Ecto neural progenitor cell (in vitro differentiated cells): Measurements from ENCODE around the gene DEF6.
"Not testable (repeated sequence)": the region's sequence is repeated elsewhere in the genome, so short reads cannot be mapped to it uniquely, and the experiment has no call there.

Experiments used
- DNase-seq: peaks from one replicate; pipeline ENCODE4 v3.0.0-alpha.2; 2018; ENCODE audit warnings: low spot score

Gene DEF6

DNA sequence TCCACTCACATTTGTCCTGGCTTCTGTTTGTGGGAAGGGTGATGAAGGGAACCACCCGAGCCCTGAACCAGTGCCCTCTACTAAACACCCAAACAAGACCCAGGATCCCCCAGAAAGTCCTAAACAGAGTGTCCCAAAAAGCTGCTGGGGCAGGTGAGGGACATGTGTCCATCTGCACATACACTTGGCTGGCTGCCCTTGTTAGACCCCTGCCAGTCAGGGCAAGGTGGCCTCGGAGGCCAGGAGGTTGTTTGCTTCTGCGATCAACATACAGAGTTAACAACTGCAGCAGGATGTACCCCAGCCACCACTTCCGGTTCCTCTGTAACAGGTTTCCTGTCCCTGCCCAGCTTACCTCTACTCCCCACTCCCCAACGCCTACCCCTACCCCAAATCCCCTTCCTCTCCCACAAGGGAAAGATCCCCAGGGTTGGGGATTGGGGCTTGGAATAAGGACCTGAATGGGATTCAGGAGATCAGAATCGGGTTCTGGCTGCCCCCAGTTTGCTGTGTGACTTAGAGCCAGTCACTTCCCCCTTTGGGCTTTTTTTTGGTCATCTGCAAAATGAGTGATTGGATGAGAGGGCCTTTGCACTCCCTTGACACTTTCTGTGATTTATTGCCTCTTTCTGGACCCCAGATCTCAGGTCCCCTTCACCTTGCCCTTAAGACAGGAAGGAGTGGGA lies 13.9 kb downstream of the DEF6 start:
- DNase-seq: peak; percentile 24

DNA sequence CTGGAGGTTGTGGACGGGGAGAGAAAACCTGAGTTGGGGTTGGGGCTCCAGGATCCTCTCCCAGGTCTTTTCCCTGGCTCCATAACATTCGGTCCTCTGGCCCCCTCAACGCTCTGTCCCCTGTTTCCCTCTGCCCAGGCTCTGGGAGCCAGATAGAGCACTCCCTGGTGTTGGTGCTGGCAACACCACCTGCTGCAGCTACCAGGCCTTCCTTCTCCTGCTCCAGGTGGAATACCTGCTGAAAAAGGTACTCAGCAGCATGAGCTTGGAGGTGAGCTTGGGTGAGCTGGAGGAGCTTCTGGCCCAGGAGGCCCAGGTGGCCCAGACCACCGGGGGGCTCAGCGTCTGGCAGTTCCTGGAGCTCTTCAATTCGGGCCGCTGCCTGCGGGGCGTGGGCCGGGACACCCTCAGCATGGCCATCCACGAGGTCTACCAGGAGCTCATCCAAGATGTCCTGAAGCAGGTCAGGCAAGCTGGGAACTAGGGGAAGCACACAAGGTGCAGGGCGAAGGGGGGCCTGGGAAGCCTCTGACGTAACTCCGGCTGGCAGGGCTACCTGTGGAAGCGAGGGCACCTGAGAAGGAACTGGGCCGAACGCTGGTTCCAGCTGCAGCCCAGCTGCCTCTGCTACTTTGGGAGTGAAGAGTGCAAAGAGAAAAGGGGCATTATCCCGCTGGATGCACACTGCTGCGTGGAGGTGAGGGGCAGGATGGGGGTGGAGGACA lies 14.6 kb downstream of the DEF6 start:
- peak; percentile 37 for DNase-seq

GRCh38 chr6:35312807-35313206 lies 15.2 kb downstream of the DEF6 start:
- DNase-seq: no peak

- DNase-seq: peak; percentile 69
Measured at GRCh38 chr6:35317483-35318195, 20.0 kb downstream of the DEF6 start.

- peak; percentile 97 for DNase-seq
Measured at GRCh38 chr6:35318196-35319171, 20.9 kb downstream of the DEF6 start.

DNA sequence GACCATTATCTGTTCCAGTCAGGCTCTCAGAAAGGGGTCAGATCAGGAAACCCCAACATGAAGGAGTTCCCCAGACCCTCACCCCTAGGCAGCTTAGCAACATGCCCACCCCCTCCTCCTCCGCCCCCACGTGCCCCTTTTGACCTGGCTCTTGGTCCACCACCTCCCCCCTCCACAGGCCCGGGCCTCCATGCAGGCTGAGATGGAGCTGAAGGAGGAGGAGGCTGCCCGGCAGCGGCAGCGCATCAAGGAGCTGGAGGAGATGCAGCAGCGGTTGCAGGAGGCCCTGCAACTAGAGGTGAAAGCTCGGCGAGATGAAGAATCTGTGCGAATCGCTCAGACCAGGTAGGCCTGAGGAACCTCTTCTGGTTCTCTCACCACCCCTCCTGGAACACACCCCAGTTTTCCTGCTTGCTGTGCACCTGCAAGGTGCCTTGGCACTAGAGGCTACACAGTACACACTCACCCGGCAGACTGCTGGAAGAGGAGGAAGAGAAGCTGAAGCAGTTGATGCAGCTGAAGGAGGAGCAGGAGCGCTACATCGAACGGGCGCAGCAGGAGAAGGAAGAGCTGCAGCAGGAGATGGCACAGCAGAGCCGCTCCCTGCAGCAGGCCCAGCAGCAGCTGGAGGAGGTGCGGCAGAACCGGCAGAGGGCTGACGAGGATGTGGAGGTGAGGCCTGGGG lies 21.9 kb downstream of the DEF6 start:
- DNase-seq: no peak

GRCh38 chr6:35320031-35320410 lies 22.4 kb downstream of the DEF6 start:
- no peak for DNase-seq

DNA sequence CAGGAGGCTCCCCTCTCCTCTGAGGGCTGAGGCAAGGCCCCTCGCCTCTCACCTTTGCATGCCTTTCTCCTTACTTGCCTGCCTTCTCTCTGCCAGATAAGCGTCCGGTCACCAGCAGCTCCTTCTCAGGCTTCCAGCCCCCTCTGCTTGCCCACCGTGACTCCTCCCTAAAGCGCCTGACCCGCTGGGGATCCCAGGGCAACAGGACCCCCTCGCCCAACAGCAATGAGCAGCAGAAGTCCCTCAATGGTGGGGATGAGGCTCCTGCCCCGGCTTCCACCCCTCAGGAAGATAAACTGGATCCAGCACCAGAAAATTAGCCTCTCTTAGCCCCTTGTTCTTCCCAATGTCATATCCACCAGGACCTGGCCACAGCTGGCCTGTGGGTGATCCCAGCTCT lies 23.5 kb downstream of the DEF6 start:
- no peak for DNase-seq

- peak; percentile 70 for DNase-seq
Measured at GRCh38 chr6:35327349-35328027, 29.9 kb downstream of the DEF6 start.

DNA sequence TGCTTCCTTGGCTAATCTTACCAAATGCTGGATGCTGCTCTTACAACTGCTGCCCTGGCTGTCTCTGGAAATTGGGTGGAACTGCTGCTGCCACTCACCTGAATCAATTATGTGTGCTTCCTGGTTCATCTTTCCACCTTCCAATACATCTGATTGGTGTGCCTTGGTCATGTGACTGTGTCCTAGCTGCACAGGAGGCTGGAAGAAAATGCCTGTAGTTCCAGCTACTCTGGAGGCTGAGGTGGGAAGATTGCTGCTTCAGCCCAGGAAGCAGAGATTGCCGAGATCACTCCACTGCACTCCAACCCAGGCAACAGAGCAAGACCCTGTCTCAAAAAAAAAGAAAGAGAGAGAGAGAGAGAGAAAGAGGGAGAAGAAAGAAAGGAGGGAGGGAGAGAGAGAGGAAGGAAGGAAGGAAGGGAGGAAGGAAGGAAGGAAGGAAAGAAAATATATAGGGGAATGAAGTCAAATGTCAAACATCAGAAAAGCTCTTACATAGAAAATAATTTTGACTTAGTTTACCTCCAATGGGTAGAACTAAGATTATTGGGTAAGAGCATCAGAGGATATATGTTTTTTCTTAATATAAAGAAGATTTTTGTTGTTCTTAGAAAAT lies 30.6 kb downstream of the DEF6 start:
- no peak for DNase-seq

DNA sequence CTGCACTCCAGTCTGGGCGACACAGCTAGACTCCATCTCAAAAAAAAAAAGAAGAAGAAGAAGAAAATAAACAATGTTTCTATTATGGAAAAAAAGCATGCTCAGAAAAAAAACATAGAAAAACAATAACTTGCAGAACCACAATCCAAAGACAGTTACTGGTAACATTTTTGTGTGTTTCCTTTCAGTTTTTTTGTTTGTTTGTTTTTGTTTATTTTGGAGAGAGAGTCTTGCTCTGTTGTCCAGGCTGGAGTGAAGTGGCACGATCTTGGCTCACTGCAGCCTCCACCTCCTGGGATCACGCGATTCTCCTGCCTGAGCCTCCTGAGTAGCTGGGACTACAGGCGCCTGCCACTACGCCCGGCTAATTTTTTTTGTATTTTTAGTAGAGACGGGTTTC lies 31.3 kb downstream of the DEF6 start:
- not testable (repeated sequence) for DNase-seq

GRCh38 chr6:35330541-35331119 lies 33.0 kb downstream of the DEF6 start:
- no peak for DNase-seq

DNA sequence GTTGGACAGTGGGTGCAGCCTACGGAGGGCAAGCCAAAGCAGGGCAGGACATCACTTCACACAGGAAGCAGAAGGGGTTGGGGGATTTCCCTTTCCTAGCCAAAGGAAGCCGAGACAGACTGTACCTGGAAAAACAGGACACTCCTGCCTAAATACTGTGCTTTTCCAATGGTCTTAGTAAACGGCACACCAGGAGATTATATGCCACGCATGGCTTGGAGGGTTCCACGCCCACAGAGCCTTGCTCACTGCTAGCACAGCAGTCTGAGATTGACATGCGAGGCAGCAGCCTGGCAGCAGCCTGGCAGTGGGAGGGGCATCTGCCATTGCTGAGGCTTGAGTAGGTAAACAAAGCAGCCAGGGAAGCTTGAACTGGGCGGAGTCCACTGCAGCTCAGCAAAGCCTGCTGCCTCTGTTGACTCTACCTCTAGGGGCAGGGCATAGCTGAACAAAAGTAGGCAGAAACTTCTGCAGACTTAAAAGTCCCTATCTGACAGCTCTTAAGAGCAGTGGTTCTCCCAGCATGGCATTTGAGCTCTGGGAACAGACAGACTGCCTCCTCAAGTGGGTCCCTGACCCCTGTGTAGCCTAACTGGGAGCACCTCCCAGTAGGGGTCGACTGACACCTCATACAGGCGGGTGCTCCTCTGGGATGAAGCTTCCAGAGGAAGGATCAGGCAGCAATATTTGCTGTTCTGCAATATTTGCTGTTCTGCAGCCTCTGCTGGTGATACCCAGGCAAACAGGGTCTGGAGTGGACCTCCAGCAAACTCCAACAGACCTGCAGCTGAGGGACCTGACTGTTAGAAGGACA lies 34.7 kb downstream of the DEF6 start:
- not testable (repeated sequence) for DNase-seq

GRCh38 chr6:35341557-35341956 lies 43.9 kb downstream of the DEF6 start:
- DNase-seq: no peak

GRCh38 chr6:35342258-35343091 lies 44.9 kb downstream of the DEF6 start, which contains the start of gene PPARD:
TSS of gene PPARD (plus strand) at chr6:35342558. CDS start at chr6:35411088, 68,530 bp downstream.
- DNase-seq: peak; percentile 99

GRCh38 chr6:35343092-35343834 lies 45.6 kb downstream of the DEF6 start:
- DNase-seq: no peak
